ENCODE results near the gene ALG3. TPM values are rescaled to one million over a fixed set of nuclear protein-coding genes. Genes with fewer than 3 reads are reported as not detected.
"Not testable (repeated sequence)": the region's sequence is repeated elsewhere in the genome, so short reads cannot be mapped to it uniquely, and the experiment has no call there.

Gene ALG3
- total RNA-seq, 1 donor from 2014 or later = 38.6 TPM

- no peaks in the 10 kb centered on the region for H3K9me3 Mint-ChIP-seq (ENCODE audit: unreplicated experiment)
- peak overlapping the region; percentile 19 for H3K4me3 Mint-ChIP-seq (ENCODE audit: unreplicated experiment)
- peaks cover 22% of the 10 kb centered on the region for H3K27me3 Mint-ChIP-seq (ENCODE audit: unreplicated experiment)
Observed at GRCh38 chr3:184282941-184283340, 34.2 kb upstream of the ALG3 start.

GRCh38 chr3:184277366-184277765 lies 28.6 kb upstream of the ALG3 start:
- Mint-ChIP-seq H3K4me1 (ENCODE audit: unreplicated experiment) (peaks cover 9% of the 10 kb centered on the region), H3K27ac (ENCODE audit: unreplicated experiment) (no peak overlapping the region), H3K27me3 (ENCODE audit: unreplicated experiment) (peaks cover 33% of the 10 kb centered on the region), H3K4me3 (ENCODE audit: unreplicated experiment) (no peak overlapping the region), H3K36me3 (ENCODE audit: low read depth, unreplicated experiment) (no peaks in the 10 kb centered on the region), H3K9me3 (ENCODE audit: unreplicated experiment) (no peaks in the 10 kb centered on the region)
- DNase-seq (ENCODE audit: low spot score) = no peak
- TF ChIP-seq CTCF (IDR thresholded peaks at IDR 0.05; ENCODE audit: unreplicated experiment) = no peak

More at GRCh38 chr3:184282941-184283340, 34.2 kb upstream of the ALG3 start:
- TF ChIP-seq CTCF (IDR thresholded peaks at IDR 0.05; ENCODE audit: unreplicated experiment) = no peak
- H3K4me1 Mint-ChIP-seq (ENCODE audit: unreplicated experiment) = peaks cover 2% of the 10 kb centered on the region
- no peaks in the 10 kb centered on the region for H3K36me3 Mint-ChIP-seq (ENCODE audit: low read depth, unreplicated experiment)
- no peak overlapping the region for H3K27ac Mint-ChIP-seq (ENCODE audit: unreplicated experiment)
- no peak for DNase-seq (ENCODE audit: low spot score)

- no peak within 1 kb of the TSS for H3K27ac Mint-ChIP-seq (ENCODE audit: unreplicated experiment)
- no peak for DNase-seq (ENCODE audit: low spot score)
Observed at GRCh38 chr3:184275961-184276910, 27.5 kb upstream of the ALG3 start, which contains the start of gene ECE2. TSS of gene ECE2 (plus strand) at chr3:184276022. CDS start at chr3:184276154, 132 bp downstream.

GRCh38 chr3:184275381-184275701 lies 26.6 kb upstream of the ALG3 start:
- peak overlapping the region; percentile 60 for H3K4me3 Mint-ChIP-seq (ENCODE audit: unreplicated experiment)
- H3K36me3 Mint-ChIP-seq (ENCODE audit: low read depth, unreplicated experiment) = no peaks in the 10 kb centered on the region
- H3K4me1 Mint-ChIP-seq (ENCODE audit: unreplicated experiment) = peaks cover 9% of the 10 kb centered on the region
- TF ChIP-seq CTCF (IDR thresholded peaks at IDR 0.05; ENCODE audit: unreplicated experiment) = no peak
- H3K9me3 Mint-ChIP-seq (ENCODE audit: unreplicated experiment) = no peaks in the 10 kb centered on the region
- H3K27ac Mint-ChIP-seq (ENCODE audit: unreplicated experiment) = no peak overlapping the region
- DNase-seq (ENCODE audit: low spot score) = no peak
- peaks cover 20% of the 10 kb centered on the region for H3K27me3 Mint-ChIP-seq (ENCODE audit: unreplicated experiment)

More at GRCh38 chr3:184275961-184276910, 27.5 kb upstream of the ALG3 start, which contains the start of gene ECE2:
- peaks cover 25% of the 10 kb centered on the region for H3K27me3 Mint-ChIP-seq (ENCODE audit: unreplicated experiment)
- H3K9me3 Mint-ChIP-seq (ENCODE audit: unreplicated experiment) = no peaks in the 10 kb centered on the region
- peaks cover 9% of the 10 kb centered on the region for H3K4me1 Mint-ChIP-seq (ENCODE audit: unreplicated experiment)
- peak within 1 kb of the TSS; percentile 60 for H3K4me3 Mint-ChIP-seq (ENCODE audit: unreplicated experiment)
- no peak for TF ChIP-seq CTCF (IDR thresholded peaks at IDR 0.05; ENCODE audit: unreplicated experiment)
- H3K36me3 Mint-ChIP-seq (ENCODE audit: low read depth, unreplicated experiment) = no peaks in the 10 kb centered on the region

GRCh38 chr3:184272269-184272668 lies 23.5 kb upstream of the ALG3 start:
- peaks cover 16% of the 10 kb centered on the region for H3K27me3 Mint-ChIP-seq (ENCODE audit: unreplicated experiment)
- H3K4me1 Mint-ChIP-seq (ENCODE audit: unreplicated experiment) = peaks cover 6% of the 10 kb centered on the region
- H3K4me3 Mint-ChIP-seq (ENCODE audit: unreplicated experiment) = no peak overlapping the region
- DNase-seq (ENCODE audit: low spot score) = no peak
- H3K27ac Mint-ChIP-seq (ENCODE audit: unreplicated experiment) = no peak overlapping the region
- no peaks in the 10 kb centered on the region for H3K36me3 Mint-ChIP-seq (ENCODE audit: low read depth, unreplicated experiment)
- H3K9me3 Mint-ChIP-seq (ENCODE audit: unreplicated experiment) = no peaks in the 10 kb centered on the region
- no peak for TF ChIP-seq CTCF (IDR thresholded peaks at IDR 0.05; ENCODE audit: unreplicated experiment)

GRCh38 chr3:184267249-184267648 lies 18.5 kb upstream of the ALG3 start:
- H3K4me3 Mint-ChIP-seq (ENCODE audit: unreplicated experiment); DNase-seq (ENCODE audit: low spot score); H3K4me1 Mint-ChIP-seq (ENCODE audit: unreplicated experiment); H3K27me3 Mint-ChIP-seq (ENCODE audit: unreplicated experiment); H3K9me3 Mint-ChIP-seq (ENCODE audit: unreplicated experiment); H3K36me3 Mint-ChIP-seq (ENCODE audit: low read depth, unreplicated experiment); H3K27ac Mint-ChIP-seq (ENCODE audit: unreplicated experiment): not testable (repeated sequence)

All from endothelial cell (in vitro differentiated cells).